Progenitor cell of endocrine pancreas (in vitro differentiated cells): ENCODE results near the gene CD81. TPM values are rescaled to one million over a fixed set of nuclear protein-coding genes. Genes with fewer than 3 reads are reported as not detected.

ENCODE experiments used
- DNase-seq: peaks from one replicate; pipeline ENCODE4 v3.0.0; 2021; ENCODE audit warnings: low spot score; ENCODE audit not compliant: unreplicated experiment
- H3K27ac Mint-ChIP-seq: 2 replicates; pipeline ENCODE4 v1.8.0; 2021; ENCODE audit warnings: mild to moderate bottlenecking, moderate library complexity, mixed read lengths
- H3K27me3 Mint-ChIP-seq: 2 replicates; pipeline ENCODE4 v1.8.0; 2021; ENCODE audit warnings: mixed read lengths
- H3K36me3 Mint-ChIP-seq: 2 replicates; pipeline ENCODE4 v1.8.0; 2022; ENCODE audit warnings: mixed read lengths; ENCODE audit not compliant: insufficient read depth
- H3K4me1 Mint-ChIP-seq: 2 replicates; pipeline ENCODE4 v1.8.0; 2021; ENCODE audit warnings: low read depth, mixed read lengths
- H3K4me3 Mint-ChIP-seq: 2 replicates; pipeline ENCODE4 v1.8.0; 2021; ENCODE audit warnings: low read depth, mild to moderate bottlenecking, moderate library complexity, mixed read lengths
- H3K9me3 Mint-ChIP-seq: 2 replicates; pipeline ENCODE4 v1.8.0; 2021; ENCODE audit warnings: low read depth, mixed read lengths
- total RNA-seq: library from RNA; stranded (reverse); gene quantifications from 2 replicates; pipeline ENCODE4 v1.2.1, GENCODE V29; 2021
- TF ChIP-seq, protein P1 (sequence below): fragments of 200-600 bp; sonication (generic); IDR thresholded peaks from one replicate; pipeline ENCODE4 v1.5.0; 2021; ENCODE audit warnings: antibody characterized with exemption, mild to moderate bottlenecking; ENCODE audit not compliant: unreplicated experiment

Gene CD81
- total RNA-seq, 1 donor from 2014 or later: 166 TPM

DNA sequence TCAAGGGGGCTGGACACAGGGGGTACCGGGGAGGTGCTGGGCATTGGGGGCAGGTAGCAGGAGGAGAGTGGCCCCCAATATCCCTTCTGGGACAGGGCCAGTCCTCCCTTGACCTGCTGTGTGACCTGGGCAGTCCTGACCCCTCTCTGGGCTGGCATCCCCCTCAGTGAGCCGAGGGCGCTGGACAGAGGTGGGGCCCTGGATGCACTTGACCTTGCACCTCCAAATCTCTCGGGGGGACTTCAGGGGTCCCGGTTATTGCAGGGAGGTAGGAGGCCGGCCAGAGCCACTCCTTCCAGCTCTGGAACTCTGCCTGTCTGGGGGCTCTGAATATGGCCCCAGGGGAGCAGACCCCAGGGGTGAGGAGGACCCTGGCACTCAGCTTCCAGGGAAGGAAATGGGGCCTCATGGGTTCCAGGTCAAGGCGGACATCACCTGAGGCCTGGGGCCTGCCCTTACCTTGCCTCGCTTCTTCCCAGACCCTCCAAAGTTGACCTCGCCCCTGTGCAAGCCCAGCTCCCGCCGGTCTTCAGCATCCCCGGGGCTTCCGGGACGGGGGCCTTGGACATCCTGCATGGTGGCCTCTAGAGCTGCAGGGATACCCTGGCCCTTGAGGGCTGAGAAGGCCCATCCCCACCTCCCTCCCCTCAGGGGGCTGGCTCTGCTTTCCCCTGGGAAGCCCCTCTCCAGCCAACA lies 45.5 kb downstream of the CD81 start:
- H3K27ac Mint-ChIP-seq: no peak overlapping the region

DNA sequence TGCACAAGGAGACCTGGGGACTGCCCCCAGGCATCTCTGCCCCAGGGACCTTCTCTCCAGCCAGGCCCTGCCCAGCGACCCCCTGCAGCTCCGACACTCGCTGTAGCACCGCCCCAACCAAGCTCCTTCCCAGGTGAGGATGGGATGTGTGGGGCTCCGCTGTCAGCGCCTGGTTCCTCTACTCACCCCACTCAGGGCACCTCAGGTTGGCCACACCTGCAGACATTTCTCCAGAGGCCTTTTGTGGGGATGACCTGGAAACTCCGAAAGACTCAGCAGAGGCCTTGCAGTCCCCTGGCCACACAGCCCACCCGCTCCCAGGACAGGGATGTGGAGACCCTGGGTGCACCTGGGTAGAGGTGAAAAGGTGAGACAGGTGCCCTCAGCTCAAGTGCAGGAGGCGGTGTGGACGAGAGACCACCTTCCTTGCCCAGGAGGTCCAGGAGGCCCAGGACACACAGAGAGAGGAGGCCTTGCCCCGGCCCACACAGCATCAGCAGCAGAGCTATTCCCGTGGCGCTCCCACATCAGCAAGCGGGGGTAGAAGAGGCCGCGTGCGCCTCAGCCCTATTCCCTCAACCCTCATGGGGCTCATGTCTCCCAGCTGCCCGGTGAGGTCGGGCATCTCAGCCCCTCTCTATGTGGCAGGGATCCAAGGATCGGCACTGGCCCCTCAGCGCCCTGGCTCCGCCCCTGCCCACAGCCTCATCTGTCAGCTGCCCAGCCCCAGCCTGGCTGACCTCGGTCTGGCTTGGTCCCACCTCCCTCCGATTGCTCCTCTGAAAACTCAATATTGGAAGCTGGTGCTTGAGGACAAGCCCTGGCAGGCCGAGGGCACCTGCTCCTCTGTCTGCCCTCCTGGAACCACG lies 46.3 kb downstream of the CD81 start:
- TF ChIP-seq, protein P1, sequence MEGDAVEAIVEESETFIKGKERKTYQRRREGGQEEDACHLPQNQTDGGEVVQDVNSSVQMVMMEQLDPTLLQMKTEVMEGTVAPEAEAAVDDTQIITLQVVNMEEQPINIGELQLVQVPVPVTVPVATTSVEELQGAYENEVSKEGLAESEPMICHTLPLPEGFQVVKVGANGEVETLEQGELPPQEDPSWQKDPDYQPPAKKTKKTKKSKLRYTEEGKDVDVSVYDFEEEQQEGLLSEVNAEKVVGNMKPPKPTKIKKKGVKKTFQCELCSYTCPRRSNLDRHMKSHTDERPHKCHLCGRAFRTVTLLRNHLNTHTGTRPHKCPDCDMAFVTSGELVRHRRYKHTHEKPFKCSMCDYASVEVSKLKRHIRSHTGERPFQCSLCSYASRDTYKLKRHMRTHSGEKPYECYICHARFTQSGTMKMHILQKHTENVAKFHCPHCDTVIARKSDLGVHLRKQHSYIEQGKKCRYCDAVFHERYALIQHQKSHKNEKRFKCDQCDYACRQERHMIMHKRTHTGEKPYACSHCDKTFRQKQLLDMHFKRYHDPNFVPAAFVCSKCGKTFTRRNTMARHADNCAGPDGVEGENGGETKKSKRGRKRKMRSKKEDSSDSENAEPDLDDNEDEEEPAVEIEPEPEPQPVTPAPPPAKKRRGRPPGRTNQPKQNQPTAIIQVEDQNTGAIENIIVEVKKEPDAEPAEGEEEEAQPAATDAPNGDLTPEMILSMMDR: no peak
- no peaks in the 10 kb centered on the region for H3K9me3 Mint-ChIP-seq
- H3K27me3 Mint-ChIP-seq: no peaks in the 10 kb centered on the region
- no peak overlapping the region for H3K27ac Mint-ChIP-seq
- no peak overlapping the region for H3K4me3 Mint-ChIP-seq
- H3K4me1 Mint-ChIP-seq: no peaks in the 10 kb centered on the region
- no peak for DNase-seq
- H3K36me3 Mint-ChIP-seq: no peaks in the 10 kb centered on the region

More for the DNA sequence above, 45.5 kb downstream of the CD81 start:
- no peak overlapping the region for H3K4me3 Mint-ChIP-seq
- no peaks in the 10 kb centered on the region for H3K4me1 Mint-ChIP-seq
- H3K9me3 Mint-ChIP-seq: no peaks in the 10 kb centered on the region
- H3K27me3 Mint-ChIP-seq: no peaks in the 10 kb centered on the region
- no peak for DNase-seq
- TF ChIP-seq, protein P1: no peak
- no peaks in the 10 kb centered on the region for H3K36me3 Mint-ChIP-seq

DNA sequence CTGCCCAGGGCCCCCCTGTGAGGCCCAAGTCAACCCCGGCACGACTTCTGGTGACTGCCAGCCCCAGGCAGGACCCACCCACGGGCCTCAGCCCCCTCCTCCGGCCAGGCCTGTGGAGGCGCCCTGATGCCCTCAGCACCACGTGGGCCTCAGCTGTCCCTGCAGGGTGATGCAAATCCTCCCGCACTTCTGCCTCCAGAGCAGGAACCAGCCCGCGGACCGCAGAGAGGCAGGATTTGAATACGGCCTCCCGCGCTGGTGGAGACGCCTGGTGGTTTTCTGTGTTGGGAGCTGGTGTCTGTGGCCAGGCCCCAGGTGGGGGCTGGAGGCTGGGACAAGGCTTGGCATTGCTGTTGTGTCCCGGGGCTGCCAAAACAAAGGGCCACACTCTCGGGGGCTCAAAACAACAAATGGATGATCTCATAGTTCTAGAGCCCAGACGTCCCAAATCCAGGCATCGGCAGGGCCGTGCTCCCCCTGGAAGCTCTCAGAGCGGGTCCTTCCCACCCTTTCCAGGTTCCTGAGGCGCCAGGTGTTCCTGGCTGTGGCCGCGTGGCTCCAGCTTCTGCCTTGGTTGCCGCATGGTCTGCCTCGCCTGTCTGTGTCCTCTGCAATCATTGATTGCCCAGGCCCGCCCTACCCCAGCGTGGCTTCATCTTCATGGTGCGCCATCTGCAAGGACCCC lies 47.8 kb downstream of the CD81 start:
- Mint-ChIP-seq H3K27me3 (no peaks in the 10 kb centered on the region), H3K27ac (no peak overlapping the region), H3K36me3 (no peaks in the 10 kb centered on the region), H3K4me3 (no peak overlapping the region), H3K9me3 (no peaks in the 10 kb centered on the region), H3K4me1 (no peaks in the 10 kb centered on the region)
- DNase-seq: no peak
- TF ChIP-seq, protein P1: no peak

DNA sequence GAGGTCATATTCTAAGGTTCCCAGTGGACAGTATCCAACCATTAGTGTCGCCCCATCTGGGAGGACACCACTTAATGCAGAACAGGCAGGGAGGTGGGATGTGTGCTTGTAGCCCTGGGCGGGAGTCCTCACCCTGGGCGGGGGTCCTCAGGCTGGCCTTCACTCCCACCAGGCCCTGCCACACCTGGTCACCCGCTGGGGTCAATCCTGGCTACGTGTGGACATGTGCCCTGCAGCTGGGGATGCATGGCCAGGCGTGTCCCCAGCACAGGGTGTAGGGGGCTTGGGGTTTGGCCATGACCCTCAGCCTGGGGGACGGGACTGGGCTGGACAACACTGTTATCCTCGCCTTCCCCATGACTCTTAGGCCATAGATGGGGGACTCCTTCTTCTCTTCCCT lies 48.4 kb downstream of the CD81 start:
- no peaks in the 10 kb centered on the region for H3K9me3 Mint-ChIP-seq
- DNase-seq: no peak
- no peaks in the 10 kb centered on the region for H3K27me3 Mint-ChIP-seq
- H3K27ac Mint-ChIP-seq: no peak overlapping the region
- H3K36me3 Mint-ChIP-seq: no peaks in the 10 kb centered on the region
- H3K4me3 Mint-ChIP-seq: no peak overlapping the region
- H3K4me1 Mint-ChIP-seq: no peaks in the 10 kb centered on the region
- TF ChIP-seq, protein P1: no peak

DNA sequence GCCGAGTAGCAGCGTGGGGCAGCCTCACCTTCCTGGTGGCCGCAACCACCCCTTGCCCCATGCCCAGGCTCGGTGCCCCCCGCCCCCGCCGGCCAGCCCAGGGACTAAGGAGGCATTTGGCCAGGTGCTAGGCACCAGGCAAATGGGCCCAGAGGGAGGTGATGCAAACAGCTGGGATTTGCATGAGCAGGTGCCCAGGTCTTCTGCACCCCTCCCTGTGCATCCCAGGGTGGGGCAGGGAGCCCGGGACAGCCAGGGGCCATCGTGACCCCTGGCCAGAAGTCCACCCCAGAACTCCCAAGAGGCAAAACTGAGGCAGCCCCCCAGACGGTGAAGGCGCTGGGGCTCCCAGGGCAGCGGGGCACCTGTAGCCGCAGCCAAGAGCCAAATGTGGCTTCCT lies 49.1 kb downstream of the CD81 start:
- Mint-ChIP-seq H3K27me3 (no peaks in the 10 kb centered on the region), H3K36me3 (no peaks in the 10 kb centered on the region), H3K9me3 (no peaks in the 10 kb centered on the region), H3K4me3 (no peak overlapping the region), H3K4me1 (no peaks in the 10 kb centered on the region), H3K27ac (no peak overlapping the region)
- TF ChIP-seq, protein P1: no peak
- no peak for DNase-seq
